GM12878 (cell line): ENCODE measurements around the gene ANKS4B. TPM values are rescaled to one million over a fixed set of nuclear protein-coding genes. Genes with fewer than 3 reads are reported as not detected.

ENCODE experiments used
- ATAC-seq: fragments of 200-7000 bp; cut with Tn5 transposase; 3 replicates; pipeline ENCODE4 v1.9.1; 2020; ENCODE audit warnings: mild to moderate bottlenecking, moderate library complexity
- BruUV-seq: library from RNA; stranded (reverse); fragments of 400-500 nt; replicated peaks from 2 replicates; lab custom pipeline; 2021; lab: Mats Ljungman, UMichigan
- CTCF ChIA-PET: fragments of 300-600 bp; sonication (Branson Sonifier 250); formaldehyde crosslinking; extraction: SDS; loops from one replicate; lab custom pipeline; 2021; ENCODE audit warnings: inconsistent platforms; lab: Yijun Ruan, JAX
- POLR2A ChIA-PET: fragments of 350-600 bp; formaldehyde crosslinking; extraction: SDS; loops from one replicate; lab custom pipeline; 2021; ENCODE audit warnings: inconsistent platforms; lab: Charles Lee
- RAD21 ChIA-PET: fragments of 300-600 bp; sonication (Branson Sonifier 250); formaldehyde crosslinking; loops from one replicate; lab custom pipeline; 2023; ENCODE audit warnings: antibody characterized with exemption; ENCODE audit not compliant: unreplicated experiment; lab: Charles Lee
- SMC1A ChIA-PET: fragments of 300-600 bp; sonication (Branson Sonifier 250); formaldehyde crosslinking; loops from one replicate; lab custom pipeline; 2023; ENCODE audit not compliant: unreplicated experiment, uncharacterized antibody; lab: Charles Lee
- DNase-seq: peaks from one replicate; pipeline ENCODE4 v3.0.0-alpha.2; 2011; ENCODE audit warnings: low read depth, low spot score
- FAIRE-seq: peaks from 3 replicates; lab custom pipeline; 2011; peaks lifted over from hg19 to GRCh38; lab: Jason Lieb, UNC
- H2AFZ ChIP-seq: 2 replicates; pipeline ENCODE4 v1.6.0; 2011; ENCODE audit warnings: low read depth, low read length, control low read depth; ENCODE audit not compliant: control insufficient read depth
- H3K27ac ChIP-seq: 2 replicates; pipeline ENCODE4 v1.5.1; 2011; ENCODE audit warnings: control low read depth; ENCODE audit not compliant: control insufficient read depth, insufficient read depth
- H3K27me3 ChIP-seq, 2 experiments: replicated peaks in 1 of 2; 2 replicates each; pipeline versions ENCODE4 v1.6.0 to v1.6.1; 2011; ENCODE audit warnings: low read length in 1 of 2; ENCODE audit not compliant: control insufficient read depth in 2 of 2, insufficient read depth in 2 of 2
- H3K36me3 ChIP-seq, 2 experiments: 2 replicates each; pipeline ENCODE4 v1.5.1; 2011; ENCODE audit warnings: low read length in 1 of 2; ENCODE audit not compliant: control insufficient read depth in 2 of 2, insufficient read depth in 2 of 2
- H3K4me1 ChIP-seq: 2 replicates; pipeline ENCODE4 v1.6.1; 2011; ENCODE audit warnings: mild to moderate bottlenecking, low read length, moderate library complexity, mixed read lengths; ENCODE audit not compliant: control insufficient read depth, insufficient read depth
- H3K4me2 ChIP-seq: 2 replicates; pipeline ENCODE4 v1.6.0; 2011; ENCODE audit warnings: control low read depth; ENCODE audit not compliant: control insufficient read depth, insufficient read depth
- H3K4me3 ChIP-seq: fragments of 200-600 bp; sonication (generic); 2 replicates; pipeline ENCODE4 v1.5.1; 2016
- H3K79me2 ChIP-seq: 2 replicates; pipeline ENCODE4 v1.6.0; 2011; ENCODE audit warnings: low read length; ENCODE audit not compliant: control insufficient read depth, insufficient read depth
- H3K9ac ChIP-seq: 2 replicates; pipeline ENCODE4 v1.8.0; 2011; ENCODE audit warnings: low read length, control low read depth, mixed read lengths; ENCODE audit not compliant: control insufficient read depth, insufficient read depth
- H3K9me3 ChIP-seq: replicated peaks from 3 replicates; pipeline ENCODE4 v1.5.1; 2011; ENCODE audit warnings: mild to moderate bottlenecking, low read length; ENCODE audit not compliant: control insufficient read depth, insufficient read depth
- H4K20me1 ChIP-seq: 2 replicates; pipeline ENCODE4 v1.6.0; 2011; ENCODE audit not compliant: control insufficient read depth, insufficient read depth
- CHD4 ChIP-seq: fragments of 200-600 bp; sonication (generic); IDR thresholded peaks from 2 replicates; pipeline ENCODE4 v1.6.1; 2016; ENCODE audit warnings: mild to moderate bottlenecking
- KAT2A ChIP-seq: conservative IDR thresholded peaks from 2 replicates; pipeline ENCODE4 v1.6.1; 2011; ENCODE audit warnings: low read depth, low read length; ENCODE audit not compliant: control insufficient read depth
- RBBP5 ChIP-seq: fragments of 200-600 bp; sonication (generic); conservative IDR thresholded peaks from 2 replicates; pipeline ENCODE4 v1.6.1; 2016
- WGBS: methylation state at CpG from one replicate; pipeline ENCODE4 v1.1.6; 2016; ENCODE audit warnings: low lambda C conversion rate; ENCODE audit not compliant: insufficient replicate concordance, insufficient coverage; ENCODE audit errors: missing lambda C conversion rate; 5-methylcytosine and 5-hydroxymethylcytosine counted together
- in situ Hi-C: fragments of 300-500 bp; cut with MboI; formaldehyde crosslinking; loops from 9 replicates; pipeline ENCODE4 v1.14.3; 2018; ENCODE audit warnings: mixed read lengths
- intact Hi-C: fragments of 100-400 bp; cut with micrococcal nuclease; formaldehyde crosslinking; loops from one replicate; pipeline ENCODE4 v1.14.2; 2022; ENCODE audit not compliant: unreplicated experiment
- polyA plus RNA-seq, 11 experiments: library from polyadenylated mRNA; depleted of rRNA in 4 of 11; unstranded in 6 of 11; stranded (reverse) in 5 of 11; fragments of >200 nt; fragmentation: Nextera tagmentation in 4 of 11; fragmentation: Illumina TruSeq in 1 of 11; extraction: Ambion mirVana in 4 of 11; extraction: Trizol in 1 of 11; gene quantifications; 1 replicate in 1 of 11; 2 replicates in 10 of 11; pipeline versions ENCODE4 v1.2.1 to v1.2.3, GENCODE V29; 2011 to 2016; ENCODE audit warnings: inconsistent platforms in 2 of 11, missing spikeins in 2 of 11, low read depth in 1 of 11
- total RNA-seq, 4 experiments: library from RNA; depleted of rRNA in 3 of 4; stranded (reverse); fragments of >200 nt in 3 of 4; fragmentation: Illumina TruSeq in 1 of 4; extraction: Trizol in 1 of 4; gene quantifications; 2 replicates each; pipeline versions ENCODE4 v1.2.1 to v1.2.3, GENCODE V29; 2013 to 2021
- TF ChIP-seq, protein P1 (sequence below): IDR thresholded peaks from 2 replicates; pipeline ENCODE4 v1.6.1; 2011; ENCODE audit warnings: borderline replicate concordance, low read depth, mild to moderate bottlenecking, moderate library complexity, mixed read lengths, low read length; ENCODE audit not compliant: insufficient read depth; ENCODE audit errors: extremely low read length
- TF ChIP-seq, protein P2 (sequence below): fragments of 450-650 bp; IDR thresholded peaks from 2 replicates; pipeline ENCODE4 v1.6.1; 2018; ENCODE audit warnings: mild to moderate bottlenecking, low read depth, moderate library complexity; ENCODE audit not compliant: partially characterized antibody

The ANKS4B gene
- total and polyA plus RNA-seq, 10 of the 15 experiments (the other 5 are each of a cell fraction or from before 2014, with no cell fraction given) = 0.01 to 0.11 (median 0.05) TPM; not detected in 6

DNA sequence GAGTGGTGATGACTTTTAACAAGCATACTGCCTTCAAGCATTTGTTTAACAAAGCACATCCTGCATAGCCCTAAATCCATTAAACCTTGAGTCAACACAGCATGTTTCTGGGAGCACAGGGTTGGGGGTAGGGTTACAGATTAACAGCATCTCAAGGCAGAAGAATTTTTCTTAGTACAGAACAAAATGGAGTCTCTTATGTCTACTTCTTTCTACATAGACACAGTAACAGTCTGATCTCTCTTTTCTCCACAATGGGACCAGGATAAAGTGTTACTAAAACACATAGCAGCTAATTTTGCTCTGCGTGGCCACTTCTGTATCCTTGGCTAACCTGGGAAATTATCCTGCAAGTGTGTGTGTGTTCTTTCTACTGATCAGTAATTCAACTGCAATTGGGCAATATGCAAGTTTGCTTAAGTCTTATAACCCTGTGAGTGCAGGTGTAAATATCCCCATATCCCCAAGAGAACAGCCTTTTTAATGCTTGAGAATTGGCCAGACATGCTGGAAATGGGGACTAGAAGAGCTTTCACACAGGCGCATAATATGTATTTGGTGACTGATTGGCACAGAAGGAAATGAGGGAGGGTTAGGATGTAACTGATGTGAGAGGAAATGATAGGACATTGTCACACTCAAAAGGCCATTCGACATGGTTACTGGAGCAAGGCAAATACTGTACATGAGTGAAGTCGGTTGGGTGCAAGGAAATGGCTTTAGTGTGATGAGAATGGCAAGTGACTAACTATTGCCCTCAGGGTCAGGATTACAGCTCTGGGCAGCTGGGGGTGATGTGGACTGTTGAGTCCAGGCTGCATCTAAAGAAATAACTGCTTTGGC lies 10.8 kb upstream of the ANKS4B start:
- POLR2A ChIA-PET = no interaction called here

More for the DNA sequence above, 10.8 kb upstream of the ANKS4B start:
- TF ChIP-seq, protein P1, sequence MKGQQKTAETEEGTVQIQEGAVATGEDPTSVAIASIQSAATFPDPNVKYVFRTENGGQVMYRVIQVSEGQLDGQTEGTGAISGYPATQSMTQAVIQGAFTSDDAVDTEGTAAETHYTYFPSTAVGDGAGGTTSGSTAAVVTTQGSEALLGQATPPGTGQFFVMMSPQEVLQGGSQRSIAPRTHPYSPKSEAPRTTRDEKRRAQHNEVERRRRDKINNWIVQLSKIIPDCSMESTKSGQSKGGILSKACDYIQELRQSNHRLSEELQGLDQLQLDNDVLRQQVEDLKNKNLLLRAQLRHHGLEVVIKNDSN = no peak
- TF ChIP-seq KAT2A = no peak
- TF ChIP-seq CHD4 = no peak
- TF ChIP-seq RBBP5 = no peak
- TF ChIP-seq, protein P2, sequence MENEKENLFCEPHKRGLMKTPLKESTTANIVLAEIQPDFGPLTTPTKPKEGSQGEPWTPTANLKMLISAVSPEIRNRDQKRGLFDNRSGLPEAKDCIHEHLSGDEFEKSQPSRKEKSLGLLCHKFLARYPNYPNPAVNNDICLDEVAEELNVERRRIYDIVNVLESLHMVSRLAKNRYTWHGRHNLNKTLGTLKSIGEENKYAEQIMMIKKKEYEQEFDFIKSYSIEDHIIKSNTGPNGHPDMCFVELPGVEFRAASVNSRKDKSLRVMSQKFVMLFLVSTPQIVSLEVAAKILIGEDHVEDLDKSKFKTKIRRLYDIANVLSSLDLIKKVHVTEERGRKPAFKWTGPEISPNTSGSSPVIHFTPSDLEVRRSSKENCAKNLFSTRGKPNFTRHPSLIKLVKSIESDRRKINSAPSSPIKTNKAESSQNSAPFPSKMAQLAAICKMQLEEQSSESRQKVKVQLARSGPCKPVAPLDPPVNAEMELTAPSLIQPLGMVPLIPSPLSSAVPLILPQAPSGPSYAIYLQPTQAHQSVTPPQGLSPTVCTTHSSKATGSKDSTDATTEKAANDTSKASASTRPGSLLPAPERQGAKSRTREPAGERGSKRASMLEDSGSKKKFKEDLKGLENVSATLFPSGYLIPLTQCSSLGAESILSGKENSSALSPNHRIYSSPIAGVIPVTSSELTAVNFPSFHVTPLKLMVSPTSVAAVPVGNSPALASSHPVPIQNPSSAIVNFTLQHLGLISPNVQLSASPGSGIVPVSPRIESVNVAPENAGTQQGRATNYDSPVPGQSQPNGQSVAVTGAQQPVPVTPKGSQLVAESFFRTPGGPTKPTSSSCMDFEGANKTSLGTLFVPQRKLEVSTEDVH = no peak
- no peaks in the 10 kb centered on the region; a peak in 2 of 4 replicates for H3K27me3 ChIP-seq
- no peak overlapping the region for H3K9ac ChIP-seq
- ATAC-seq (no peak), FAIRE-seq (no peak), DNase-seq (no peak)
- H3K4me3 ChIP-seq = no peak overlapping the region
- intact Hi-C loops = no loop called here
- H3K4me1 ChIP-seq = no peaks in the 10 kb centered on the region
- RAD21 ChIA-PET = no interaction called here
- SMC1A ChIA-PET = no interaction called here
- BruUV-seq = no TSS peak
- H2AFZ ChIP-seq = no peak overlapping the region
- in situ Hi-C loops = no loop called here
- no peaks in the 10 kb centered on the region for H3K36me3 ChIP-seq
- CTCF ChIA-PET = no interaction called here
- WGBS = 31% methylated on average over 4 of the region's 4 CpGs
- H3K9me3 ChIP-seq = no peaks in the 10 kb centered on the region; the same call in 2 of the 3 replicates
- no peaks in the 10 kb centered on the region for H4K20me1 ChIP-seq
- H3K79me2 ChIP-seq = no peaks in the 10 kb centered on the region
- H3K27ac ChIP-seq = no peak overlapping the region
- no peak overlapping the region for H3K4me2 ChIP-seq
